Activated CD8-positive, alpha-beta T cell treated with anti-CD3 and anti-CD28 coated beads, Interleukin-2, amount 10 ng/mL, durations not matched to agents 7 days and 5 days (primary cell): ENCODE results near the gene IRF8. TPM values are rescaled to one million over a fixed set of nuclear protein-coding genes. Genes with fewer than 3 reads are reported as not detected.
"Not testable (repeated sequence)": the region's sequence is repeated elsewhere in the genome, so short reads cannot be mapped to it uniquely, and the experiment has no call there.

Source experiments
- ATAC-seq: fragments of 150-1000 bp; cut with Tn5 transposase; one replicate; pipeline ENCODE4 v1.10.0; 2021; ENCODE audit warnings: moderate library complexity
- CTCF ChIA-PET: fragments of 350-600 bp; sonication (Branson Sonifier 250); formaldehyde crosslinking; loops from one replicate; lab custom pipeline; 2021; ENCODE audit warnings: antibody characterized with exemption; lab: Charles Lee
- POLR2A ChIA-PET: fragments of 350-600 bp; sonication (Branson Sonifier 250); formaldehyde crosslinking; loops from one replicate; lab custom pipeline; 2021; ENCODE audit warnings: antibody characterized with exemption; lab: Charles Lee
- DNase-seq: peaks from one replicate; pipeline ENCODE4 v3.0.0-alpha.2; 2020
- H3K27ac Mint-ChIP-seq: one replicate; pipeline ENCODE4 v1.8.0; 2021; ENCODE audit warnings: mild to moderate bottlenecking, mixed read lengths
- H3K27me3 Mint-ChIP-seq: one replicate; pipeline ENCODE4 v1.8.0; 2021; ENCODE audit warnings: low read depth, mixed read lengths
- H3K36me3 Mint-ChIP-seq: one replicate; pipeline ENCODE4 v1.8.0; 2021; ENCODE audit warnings: low read depth, mixed read lengths
- H3K4me1 Mint-ChIP-seq: one replicate; pipeline ENCODE4 v1.8.0; 2021; ENCODE audit warnings: low read depth, mixed read lengths
- H3K4me3 Mint-ChIP-seq: one replicate; pipeline ENCODE4 v1.8.0; 2021; ENCODE audit warnings: mild to moderate bottlenecking, mixed read lengths
- H3K9me3 Mint-ChIP-seq: one replicate; pipeline ENCODE4 v1.8.0; 2022; ENCODE audit warnings: mixed read lengths; ENCODE audit not compliant: insufficient read depth
- total RNA-seq, 2 experiments: library from RNA; stranded (reverse); gene quantifications; one replicate each; pipeline ENCODE4 v1.2.3, GENCODE V29; 2021

Gene IRF8
- total RNA-seq, 2 experiments from 2014 or later, result 22.9 to 24.0 TPM

DNA sequence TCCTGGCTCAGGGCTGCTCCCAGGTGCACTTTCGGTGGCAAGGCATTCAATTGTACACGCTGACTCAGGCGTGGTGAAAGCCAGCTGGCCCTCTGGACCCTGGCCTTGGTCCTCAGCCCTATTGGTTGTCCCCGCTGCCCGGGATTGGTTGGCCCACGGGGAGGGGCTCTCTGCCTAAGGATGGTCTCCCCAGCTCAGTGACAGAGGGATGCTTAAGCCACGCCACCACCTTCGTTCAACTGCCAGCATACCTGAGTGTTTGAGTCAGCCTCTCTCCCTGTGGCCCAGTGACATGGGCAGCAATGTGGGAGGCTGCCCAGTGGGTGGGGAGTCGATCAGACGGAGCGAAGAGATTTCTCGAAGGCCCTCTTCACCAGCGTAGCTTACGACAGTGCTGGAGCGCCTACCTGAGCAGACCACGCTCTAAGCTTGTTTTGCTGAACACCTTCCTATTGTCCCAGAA is 30.3 kb downstream of the IRF8 start:
- no peak overlapping the region for H3K27ac Mint-ChIP-seq
- peaks cover 8% of the 10 kb centered on the region for H3K4me1 Mint-ChIP-seq
- no peak for DNase-seq
- H3K36me3 Mint-ChIP-seq, result peaks cover 2% of the 10 kb centered on the region
- CTCF ChIA-PET, result interaction anchor here (0.6 to 1.3 kb wide), 3 partner anchors 24 to 110 kb away, joined by 3 to 5 read pairs (median 3); no protein-coding TSS in a partner anchor
- POLR2A ChIA-PET, result no interaction called here
- no peaks in the 10 kb centered on the region for H3K9me3 Mint-ChIP-seq
- ATAC-seq, result no peak
- H3K4me3 Mint-ChIP-seq, result no peak overlapping the region
- H3K27me3 Mint-ChIP-seq, result no peaks in the 10 kb centered on the region

DNA sequence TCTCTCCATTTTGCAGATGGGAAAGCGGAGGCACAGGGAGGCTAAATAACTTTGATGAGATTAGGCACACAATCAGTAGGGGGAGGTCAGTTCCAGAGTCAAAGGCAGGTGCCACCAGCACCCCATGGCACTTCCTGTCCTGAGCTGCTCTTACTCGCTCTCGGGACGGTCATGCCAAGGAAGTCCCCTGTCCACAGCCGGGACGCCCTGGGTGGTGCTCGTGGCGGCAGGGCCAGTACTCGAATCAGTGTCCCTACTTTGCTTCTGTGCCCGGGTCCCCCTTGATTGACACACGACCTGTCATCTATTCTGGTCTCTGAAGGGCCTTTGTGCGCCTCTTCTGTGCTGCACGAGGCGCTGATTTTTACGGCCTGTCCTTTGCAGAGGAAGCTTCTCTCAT is 31.3 kb downstream of the IRF8 start:
- no peaks in the 10 kb centered on the region for H3K27me3 Mint-ChIP-seq
- POLR2A ChIA-PET, result interaction anchor here (0.6 kb wide), 1 partner anchor 93 kb away, joined by 3 read pairs; no protein-coding TSS in a partner anchor
- H3K9me3 Mint-ChIP-seq, result no peaks in the 10 kb centered on the region
- H3K4me1 Mint-ChIP-seq, result peaks cover 18% of the 10 kb centered on the region
- DNase-seq (no peak), ATAC-seq (no peak)
- peaks cover 5% of the 10 kb centered on the region for H3K36me3 Mint-ChIP-seq
- CTCF ChIA-PET, result interaction anchor here (0.9 kb wide), 1 partner anchor 13 kb away, joined by 3 read pairs; no protein-coding TSS in a partner anchor
- no peak overlapping the region for H3K4me3 Mint-ChIP-seq
- H3K27ac Mint-ChIP-seq, result no peak overlapping the region

DNA sequence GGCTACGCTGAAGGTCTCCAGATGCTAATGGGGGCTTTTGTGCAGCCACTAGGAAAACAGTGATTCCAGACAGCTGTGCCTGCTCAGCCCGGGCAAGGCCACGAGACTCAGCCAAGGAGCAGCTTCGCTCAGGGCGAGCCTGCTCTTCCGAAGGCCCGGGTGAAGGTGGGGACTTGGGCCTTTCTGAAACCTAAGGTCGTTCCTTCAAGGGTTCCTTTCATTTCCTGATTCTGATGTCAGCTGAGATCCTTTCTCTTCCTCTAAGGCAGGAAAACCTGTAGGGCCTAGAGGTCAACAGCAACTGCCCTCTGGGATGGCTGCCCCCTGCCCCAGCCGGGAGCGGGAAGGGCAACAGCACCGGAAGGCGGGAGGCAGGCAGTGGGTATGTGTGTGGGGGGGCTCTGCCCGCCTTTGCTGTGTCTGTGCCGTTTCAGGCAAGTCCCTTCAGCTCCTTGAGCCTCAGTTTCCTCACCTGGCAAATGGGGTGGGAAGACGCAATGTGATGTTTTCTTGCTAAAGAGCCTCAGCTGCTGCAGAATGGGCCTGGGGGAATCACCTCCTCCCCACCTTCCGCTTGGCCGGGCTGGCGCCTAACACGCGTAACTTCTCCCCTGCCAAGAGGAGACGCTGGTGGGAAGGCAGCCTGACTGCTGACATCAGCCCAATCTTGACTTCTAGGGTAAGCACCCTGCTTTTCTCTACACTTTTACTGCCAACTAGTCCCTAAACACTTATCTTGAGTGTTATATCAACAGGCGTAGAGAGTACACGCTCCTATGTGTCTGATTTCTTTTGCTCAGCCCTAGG is 32.8 kb downstream of the IRF8 start:
- no peaks in the 10 kb centered on the region for H3K9me3 Mint-ChIP-seq
- no peaks in the 10 kb centered on the region for H3K27me3 Mint-ChIP-seq
- CTCF ChIA-PET, result interaction anchor here (1.7 kb wide), 1 partner anchor 26 kb away, joined by 3 read pairs; no protein-coding TSS in a partner anchor
- DNase-seq (no peak), ATAC-seq (no peak)
- POLR2A ChIA-PET, result no interaction called here
- peaks cover 33% of the 10 kb centered on the region for H3K4me1 Mint-ChIP-seq
- peaks cover 5% of the 10 kb centered on the region for H3K36me3 Mint-ChIP-seq
- no peak overlapping the region for H3K27ac Mint-ChIP-seq
- H3K4me3 Mint-ChIP-seq, result no peak overlapping the region

- H3K27me3 Mint-ChIP-seq, result no peaks in the 10 kb centered on the region
- no peak for DNase-seq
- no peak overlapping the region for H3K4me3 Mint-ChIP-seq
- POLR2A ChIA-PET, result no interaction called here
- no peaks in the 10 kb centered on the region for H3K9me3 Mint-ChIP-seq
- H3K36me3 Mint-ChIP-seq, result peaks cover 5% of the 10 kb centered on the region
- H3K27ac Mint-ChIP-seq, result peak overlapping the region; percentile 33
- H3K4me1 Mint-ChIP-seq, result peaks cover 45% of the 10 kb centered on the region
- no peak for ATAC-seq
- CTCF ChIA-PET, result interaction anchor here (1.2 to 2.5 kb wide), 6 partner anchors 9 to 113 kb away, joined by 3 to 13 read pairs (median 4); no protein-coding TSS in a partner anchor
Measured at GRCh38 chr16:85934210-85934609, 35.2 kb downstream of the IRF8 start.

GRCh38 chr16:85935391-85935973 is 36.5 kb downstream of the IRF8 start:
- Mint-ChIP-seq H3K4me1 (peaks cover 45% of the 10 kb centered on the region), H3K4me3 (peak overlapping the region; percentile 80), H3K9me3 (no peaks in the 10 kb centered on the region), H3K27me3 (no peaks in the 10 kb centered on the region), H3K36me3 (peaks cover 5% of the 10 kb centered on the region), H3K27ac (peak overlapping the region; percentile 98)
- ATAC-seq, result peak; percentile 3
- DNase-seq, result no peak
- ChIA-PET CTCF (interaction anchor here (0.9 to 2.5 kb wide), 10 partner anchors 9 to 115 kb away, joined by 3 to 13 read pairs (median 5); no protein-coding TSS in a partner anchor), POLR2A (interaction anchor here (0.8 to 1.2 kb wide), 4 partner anchors 8 to 40 kb away, joined by 3 to 5 read pairs (median 3); no protein-coding TSS in a partner anchor)

- H3K27me3 Mint-ChIP-seq, result no peaks in the 10 kb centered on the region
- no peaks in the 10 kb centered on the region for H3K9me3 Mint-ChIP-seq
- ChIA-PET CTCF (interaction anchor here (0.9 to 2.5 kb wide), 8 partner anchors 8 to 115 kb away, joined by 3 to 13 read pairs (median 6); no protein-coding TSS in a partner anchor), POLR2A (interaction anchor here (0.6 to 1.2 kb wide), 7 partner anchors 8 to 139 kb away, joined by 3 to 5 read pairs (median 3); no protein-coding TSS in a partner anchor)
- peaks cover 45% of the 10 kb centered on the region for H3K4me1 Mint-ChIP-seq
- H3K36me3 Mint-ChIP-seq, result peaks cover 5% of the 10 kb centered on the region
- peak overlapping the region; percentile 98 for H3K27ac Mint-ChIP-seq
- ATAC-seq (peak; percentile 92), DNase-seq (peak; percentile 86)
- H3K4me3 Mint-ChIP-seq, result peak overlapping the region; percentile 80
Measured at GRCh38 chr16:85935974-85936760, 37.2 kb downstream of the IRF8 start.

- ChIA-PET CTCF (interaction anchor here (1.0 to 2.5 kb wide), 2 partner anchors 11 to 52 kb away, joined by 3 to 13 read pairs; no protein-coding TSS in a partner anchor), POLR2A (interaction anchor here (0.8 to 1.2 kb wide), 3 partner anchors 11 to 50 kb away, joined by 3 read pairs; no protein-coding TSS in a partner anchor)
- DNase-seq, result peak; percentile 37
- H3K4me1 Mint-ChIP-seq, result peaks cover 45% of the 10 kb centered on the region
- H3K4me3 Mint-ChIP-seq, result peak overlapping the region; percentile 80
- no peaks in the 10 kb centered on the region for H3K27me3 Mint-ChIP-seq
- H3K27ac Mint-ChIP-seq, result peak overlapping the region; percentile 98
- no peak for ATAC-seq
- no peaks in the 10 kb centered on the region for H3K9me3 Mint-ChIP-seq
- H3K36me3 Mint-ChIP-seq, result peaks cover 5% of the 10 kb centered on the region
Measured at GRCh38 chr16:85936816-85937215, 37.9 kb downstream of the IRF8 start.

- DNase-seq (no peak), ATAC-seq (no peak)
- Mint-ChIP-seq H3K36me3 (no peaks in the 10 kb centered on the region), H3K9me3 (no peaks in the 10 kb centered on the region), H3K27me3 (no peaks in the 10 kb centered on the region), H3K4me3 (no peak overlapping the region), H3K27ac (no peak overlapping the region), H3K4me1 (peaks cover 37% of the 10 kb centered on the region)
- CTCF ChIA-PET, result interaction anchor here (1.0 to 1.8 kb wide), 2 partner anchors 30 to 119 kb away, joined by 3 to 9 read pairs; no protein-coding TSS in a partner anchor
- POLR2A ChIA-PET, result no interaction called here
Measured at GRCh38 chr16:85940214-85940613, 41.3 kb downstream of the IRF8 start.

DNA sequence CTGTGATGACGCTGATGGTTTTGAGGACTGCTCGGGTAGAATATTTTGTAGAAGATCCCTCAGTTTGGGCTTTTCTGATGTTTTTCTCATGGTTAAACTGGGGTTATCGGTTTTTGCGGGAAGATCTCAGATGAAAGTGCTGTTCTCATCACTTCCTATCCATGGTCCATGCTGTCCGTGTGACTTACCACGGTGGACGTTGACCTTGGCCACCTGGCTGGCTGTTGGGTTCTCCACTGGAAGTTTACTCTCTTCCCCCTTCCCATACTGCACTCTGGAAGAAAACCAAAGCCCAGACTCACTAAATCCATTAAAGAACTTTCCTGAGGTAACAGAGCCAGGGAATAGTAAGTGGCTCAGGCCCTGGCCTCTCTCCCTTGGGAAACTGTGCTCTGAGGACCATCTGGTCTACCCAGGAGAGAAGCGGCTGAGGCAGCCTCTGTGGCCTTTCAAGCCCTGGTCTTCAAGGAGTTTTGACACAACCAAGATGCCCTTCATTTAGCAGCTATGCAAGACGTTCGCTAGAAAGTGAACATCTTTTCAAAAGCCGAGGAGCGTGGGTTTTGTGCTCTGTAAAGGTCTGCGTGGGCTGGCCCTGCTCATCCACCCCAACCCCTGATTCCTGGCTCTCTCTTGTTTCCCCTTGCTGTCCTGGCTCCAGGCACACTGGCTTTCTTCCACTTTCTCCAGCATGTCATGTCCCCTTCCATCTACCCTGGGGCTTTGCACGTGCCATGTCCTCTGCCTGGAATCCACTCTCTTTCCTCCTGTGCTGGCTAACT is 43.1 kb downstream of the IRF8 start:
- H3K4me3 Mint-ChIP-seq, result no peak overlapping the region
- H3K9me3 Mint-ChIP-seq, result no peaks in the 10 kb centered on the region
- H3K36me3 Mint-ChIP-seq, result no peaks in the 10 kb centered on the region
- no peak overlapping the region for H3K27ac Mint-ChIP-seq
- no peaks in the 10 kb centered on the region for H3K27me3 Mint-ChIP-seq
- peaks cover 31% of the 10 kb centered on the region for H3K4me1 Mint-ChIP-seq
- DNase-seq (no peak), ATAC-seq (no peak)
- ChIA-PET POLR2A (no interaction called here), CTCF (interaction anchor here (1.2 to 1.3 kb wide), 2 partner anchors 23 to 42 kb away, joined by 3 read pairs; no protein-coding TSS in a partner anchor)

DNA sequence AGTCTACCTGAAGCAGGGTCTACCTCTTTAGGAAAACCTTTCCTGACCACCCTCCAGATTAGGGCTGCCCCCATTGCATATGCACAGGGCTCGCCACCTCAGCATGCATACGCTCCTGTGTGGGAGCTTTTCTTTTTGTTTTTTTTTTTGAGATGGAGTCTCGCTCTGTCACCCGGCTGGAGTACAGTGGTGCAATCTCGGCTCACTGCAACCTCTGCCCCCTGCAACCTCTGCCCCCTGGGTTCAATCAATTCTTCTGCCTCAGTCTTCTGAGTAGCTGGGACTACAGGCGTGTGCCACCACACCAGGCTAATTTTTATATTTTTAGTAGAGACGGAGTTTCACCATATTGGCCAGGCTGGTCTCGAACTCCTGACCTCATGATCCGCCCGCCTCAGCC is 43.7 kb downstream of the IRF8 start:
- H3K36me3 Mint-ChIP-seq, DNase-seq, H3K27ac Mint-ChIP-seq, H3K9me3 Mint-ChIP-seq, H3K27me3 Mint-ChIP-seq, ATAC-seq, POLR2A ChIA-PET, H3K4me3 Mint-ChIP-seq: not testable (repeated sequence)
- H3K4me1 Mint-ChIP-seq, result peaks cover 33% of the 10 kb centered on the region
- CTCF ChIA-PET, result interaction anchor here (0.6 to 1.3 kb wide), 2 partner anchors 43 to 163 kb away, joined by 3 read pairs; no protein-coding TSS in a partner anchor
